ENCODE measurements around the gene JAK3. TPM values are rescaled to one million over a fixed set of nuclear protein-coding genes. Genes with fewer than 3 reads are reported as not detected.

Gene JAK3
- total and polyA plus RNA-seq, 2 of the 8 experiments (the other 6 are each of a cell fraction or from before 2014, with no cell fraction given): 4.0 to 4.7 TPM

DNA sequence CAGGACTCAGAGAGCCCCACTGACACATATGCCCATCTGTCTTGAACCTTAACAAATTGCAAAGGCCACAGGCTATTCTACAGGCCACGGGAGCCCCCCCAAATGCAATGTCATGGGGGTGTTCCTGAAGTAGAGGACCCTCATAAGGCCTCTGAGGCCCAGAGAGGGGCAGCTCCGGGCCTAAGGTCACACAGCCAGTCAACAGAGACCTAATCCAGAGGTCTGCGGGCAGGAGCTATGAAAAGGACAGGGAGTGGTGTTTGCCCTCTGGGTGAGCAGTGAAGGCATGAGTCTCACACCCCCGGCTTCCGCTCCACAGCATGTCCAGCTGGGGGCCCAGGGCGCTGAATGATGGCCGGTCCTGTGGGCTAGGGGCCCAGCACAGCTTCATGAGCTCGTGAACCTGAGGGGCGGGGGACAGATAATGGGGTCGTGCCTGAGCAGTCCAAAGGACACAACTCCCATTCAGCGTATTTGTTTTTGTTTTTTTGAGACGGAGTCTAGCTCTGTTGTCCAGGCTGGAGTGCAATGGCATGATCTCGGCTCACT is 21.2 kb downstream of the JAK3 start:
- H3K4ac ChIP-seq (replicated peaks; ENCODE audit: insufficient read length, low read depth, low read length): no peak overlapping the region
- POLR2A ChIA-PET (ENCODE audit: partially characterized antibody): interaction anchor here (0.8 to 1.2 kb wide), 3 partner anchors 33 to 238 kb away, joined by 3 to 4 read pairs (median 3); no protein-coding TSS in a partner anchor
- no peak overlapping the region for H3K9ac ChIP-seq (replicated peaks in 1 of 4; ENCODE audit: extremely low read depth in 1 of 4, low read depth in 3 of 4, low read length in 3 of 4)
- H2BK20ac ChIP-seq (ENCODE audit: low read length): no peak overlapping the region
- no peak overlapping the region for H3K4me3 ChIP-seq (ENCODE audit: extremely low read depth in 1 of 4, insufficient read depth in 2 of 4, low read depth in 3 of 4, low read length in 4 of 4)
- no peak overlapping the region for H2AK5ac ChIP-seq (ENCODE audit: low read depth, low read length)
- no peak overlapping the region for H2BK12ac ChIP-seq (ENCODE audit: low read depth, low read length)
- H2AFZ ChIP-seq (ENCODE audit: low read length): no peak overlapping the region
- no peak overlapping the region; the same call in 1 of the 2 replicates for H2BK15ac ChIP-seq (ENCODE audit: low read length)
- H2BK5ac ChIP-seq (ENCODE audit: low read depth, low read length): no peak overlapping the region
- no peaks in the 10 kb centered on the region for H3K79me2 ChIP-seq (ENCODE audit: control insufficient read depth in 1 of 2, insufficient read depth in 2 of 2, low read length in 2 of 2)
- DNase-seq (ENCODE audit: low read depth in 1 of 2, low spot score in 2 of 2) (no peak), FAIRE-seq (no peak)
- no peak overlapping the region for H3K14ac ChIP-seq (ENCODE audit: insufficient read length)
- no peak overlapping the region for H4K91ac ChIP-seq (replicated peaks; ENCODE audit: insufficient read length, low read length)
- H3K23me2 ChIP-seq (ENCODE audit: low read depth, low read length): peaks cover 5% of the 10 kb centered on the region; the same call in 1 of the 2 replicates
- no peaks in the 10 kb centered on the region for H3K36me3 ChIP-seq (ENCODE audit: control insufficient read depth in 2 of 4, insufficient read depth in 4 of 4, low read length in 3 of 4)
- H3K56ac ChIP-seq (replicated peaks; ENCODE audit: insufficient read length, low read depth, low read length): no peak overlapping the region
- CTCF ChIA-PET (ENCODE audit: partially characterized antibody): interaction anchor here (1.1 kb wide), 1 partner anchor 17 kb away, joined by 3 read pairs; no protein-coding TSS in a partner anchor
- no peak overlapping the region for H3K18ac ChIP-seq (ENCODE audit: extremely low read depth, low read length)
- H4K5ac ChIP-seq (ENCODE audit: insufficient read length, low read depth, low read length): no peak overlapping the region
- no peaks in the 10 kb centered on the region for H3K79me1 ChIP-seq (ENCODE audit: low read depth, low read length)
- no peaks in the 10 kb centered on the region for H3K9me3 ChIP-seq (ENCODE audit: insufficient read depth in 2 of 2, low read depth in 1 of 2, low read length in 1 of 2)
- no peak overlapping the region for H3K4me2 ChIP-seq (ENCODE audit: insufficient read depth in 1 of 2, low read depth in 2 of 2, low read length in 2 of 2)
- H3K4me1 ChIP-seq (replicated peaks in 1 of 4; ENCODE audit: control insufficient read depth in 3 of 4, insufficient read depth in 4 of 4, low read length in 3 of 4): peaks cover 0 to 8% (median 1%) of the 10 kb centered on the region in 4 experiments; a peak in 6 of 7 replicates
- no peak overlapping the region for H2BK120ac ChIP-seq (replicated peaks; ENCODE audit: low read depth, low read length)
- no peak overlapping the region for H3K23ac ChIP-seq (ENCODE audit: insufficient read length)
- WGBS, 2 experiments (ENCODE audit: extremely low coverage in 1 of 2, insufficient coverage in 1 of 2, insufficient read length in 1 of 2, insufficient replicate concordance in 2 of 2, low coverage in 1 of 2, low lambda C conversion rate in 2 of 2, missing lambda C conversion rate in 1 of 2): 94% methylated on average over 13 of the region's 13 CpGs; no CpG with 5 or more reads in 1 of the 2 experiments
- H4K20me1 ChIP-seq (replicated peaks in 1 of 2; ENCODE audit: control insufficient read depth in 1 of 2, insufficient read depth in 2 of 2, low read length in 2 of 2): no peaks in the 10 kb centered on the region
- H3K27me3 ChIP-seq (replicated peaks in 1 of 4; ENCODE audit: control insufficient read depth in 3 of 4, extremely low read depth in 1 of 4, insufficient read depth in 3 of 4, low read length in 3 of 4): no peaks in the 10 kb centered on the region
- H4K8ac ChIP-seq (ENCODE audit: extremely low read depth, insufficient read depth, low read length): no peak overlapping the region
- H3K27ac ChIP-seq (ENCODE audit: low read depth, low read length): no peak overlapping the region
- no peak for TF ChIP-seq EGR1 (IDR thresholded peaks at IDR 0.05; ENCODE audit: borderline replicate concordance, low read depth, low read length)
- no peak for TF ChIP-seq POLR2AphosphoS5 (IDR thresholded peaks at IDR 0.05; ENCODE audit: low read depth, low read length)
- TF ChIP-seq TAF1 (IDR thresholded peaks at IDR 0.05; ENCODE audit: low read depth, low read length): no peak
- TF ChIP-seq JUND (IDR thresholded peaks at IDR 0.05; ENCODE audit: low read length): no peak
- no peak for TF ChIP-seq SUZ12 (IDR thresholded peaks at IDR 0.05; ENCODE audit: low read length)
- no peak for TF ChIP-seq USF2 (IDR thresholded peaks at IDR 0.05; ENCODE audit: low read length)
- no peak for TF ChIP-seq SP4 (IDR thresholded peaks at IDR 0.05; ENCODE audit: low read length)
- TF ChIP-seq CREB1 (IDR thresholded peaks at IDR 0.05): no peak
- TF ChIP-seq SRF (IDR thresholded peaks at IDR 0.05; ENCODE audit: low read depth, low read length): no peak
- no peak for TF ChIP-seq E2F6 (IDR thresholded peaks at IDR 0.05)
- TF ChIP-seq, protein P1, sequence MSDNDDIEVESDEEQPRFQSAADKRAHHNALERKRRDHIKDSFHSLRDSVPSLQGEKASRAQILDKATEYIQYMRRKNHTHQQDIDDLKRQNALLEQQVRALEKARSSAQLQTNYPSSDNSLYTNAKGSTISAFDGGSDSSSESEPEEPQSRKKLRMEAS (IDR thresholded peaks at IDR 0.05): no peak
- TF ChIP-seq HDAC2 (IDR thresholded peaks at IDR 0.05; ENCODE audit: borderline replicate concordance in 1 of 2, low read depth in 2 of 2, low read length in 2 of 2): no peak

All from H1 (cell line).